Mucosa of rectum (tissue), 2 donors: ENCODE measurements around the gene LDLRAD1.
"Not testable (repeated sequence)": the region's sequence is repeated elsewhere in the genome, so short reads cannot be mapped to it uniquely, and the experiment has no call there.

Experiments used
- H3K27ac ChIP-seq, 2 donors: one replicate each; pipeline ENCODE4 v1.7.0; 2013; ENCODE audit warnings: inconsistent platforms in 2 of 2, low read depth in 2 of 2, low read length in 2 of 2
- H3K27me3 ChIP-seq, 2 donors: one replicate each; pipeline ENCODE4 v1.7.0; 2013; ENCODE audit warnings: low read length in 2 of 2; ENCODE audit not compliant: control insufficient read depth in 2 of 2, insufficient read depth in 2 of 2
- H3K36me3 ChIP-seq, 2 donors: one replicate each; pipeline ENCODE4 v1.7.0; 2013; ENCODE audit warnings: low read length in 2 of 2; ENCODE audit not compliant: control insufficient read depth in 2 of 2, insufficient read depth in 2 of 2
- H3K4me1 ChIP-seq, 2 donors: one replicate each; pipeline ENCODE4 v1.7.0; 2013; ENCODE audit warnings: low read length in 2 of 2, mild to moderate bottlenecking in 1 of 2; ENCODE audit not compliant: control insufficient read depth in 2 of 2, insufficient read depth in 2 of 2
- H3K4me3 ChIP-seq, 2 donors: one replicate each; pipeline ENCODE4 v1.7.0; 2013; ENCODE audit warnings: low read length in 2 of 2
- H3K9ac ChIP-seq, 2 donors: one replicate each; pipeline ENCODE4 v1.7.0; 2013; ENCODE audit warnings: low read length in 2 of 2, low read depth in 1 of 2, mild to moderate bottlenecking in 1 of 2
- H3K9me3 ChIP-seq, 2 donors: one replicate each; pipeline ENCODE4 v1.7.0; 2013; ENCODE audit warnings: low read length in 2 of 2; ENCODE audit not compliant: control insufficient read depth in 2 of 2
- donor health status: healthy.
- donor health status: Normal muscosa, but diverticular disease.

The LDLRAD1 gene

GRCh38 chr1:54007613-54008012, 10.4 kb downstream of the LDLRAD1 start:
- Histone ChIP-seq H3K36me3 (no peaks in the 10 kb centered on the region), H3K27me3 (no peaks in the 10 kb centered on the region), H3K27ac (no peak overlapping the region), H3K9me3 (no peaks in the 10 kb centered on the region), H3K4me1 (no peaks in the 10 kb centered on the region), H3K4me3 (no peak overlapping the region), H3K9ac (no peak overlapping the region)

DNA sequence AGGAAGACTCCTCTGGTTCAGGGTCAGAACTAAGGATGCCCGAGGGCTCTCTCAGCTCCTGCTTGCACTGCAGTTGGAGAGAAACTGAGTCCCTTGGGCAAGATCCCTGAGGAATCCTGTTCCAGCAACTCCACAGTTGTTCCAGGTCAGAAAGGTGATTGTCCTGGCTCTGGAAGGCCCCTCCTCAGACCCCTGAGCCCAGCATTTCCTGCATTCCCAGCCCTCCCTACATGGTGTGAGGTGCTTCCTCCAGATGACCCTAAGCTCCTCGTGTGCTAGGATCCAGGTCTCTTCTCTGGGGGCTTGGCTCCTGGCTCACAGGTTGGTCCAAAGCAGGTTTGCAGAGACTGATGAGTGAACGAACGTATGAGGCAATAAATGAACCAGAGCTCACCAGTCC, 11.5 kb downstream of the LDLRAD1 start:
- Histone ChIP-seq H3K9me3 (no peaks in the 10 kb centered on the region), H3K4me3 (no peak overlapping the region), H3K4me1 (no peaks in the 10 kb centered on the region), H3K27ac (no peak overlapping the region), H3K36me3 (no peaks in the 10 kb centered on the region), H3K27me3 (no peaks in the 10 kb centered on the region), H3K9ac (no peak overlapping the region)

DNA sequence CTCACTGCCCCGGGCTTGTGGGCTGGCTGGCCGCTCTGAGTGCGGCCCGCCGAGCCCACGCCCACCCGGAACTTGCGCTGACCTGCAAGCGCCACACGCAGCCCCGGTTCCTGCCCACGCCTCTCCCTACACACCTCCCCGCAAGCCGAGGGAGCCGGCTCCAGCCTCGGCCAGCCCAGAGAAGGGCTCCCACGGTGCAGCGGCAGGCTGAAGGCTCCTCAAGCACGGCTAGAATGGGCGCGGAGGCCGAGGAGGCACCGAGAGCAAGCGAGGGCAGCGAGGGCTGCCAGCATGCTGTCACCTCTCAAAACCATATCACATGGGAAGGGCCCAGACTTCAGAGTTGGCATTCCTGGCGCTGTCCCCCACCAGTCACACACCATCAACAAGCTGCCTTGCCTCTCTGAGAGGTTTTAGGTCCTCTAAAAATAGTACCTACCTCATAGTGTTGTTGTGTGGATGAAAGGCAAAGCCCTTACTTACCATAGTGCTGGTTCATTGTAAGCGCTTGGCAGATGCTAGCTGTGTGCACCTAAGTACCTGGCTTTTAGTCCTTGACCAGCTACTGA, 13.4 kb downstream of the LDLRAD1 start:
- Histone ChIP-seq H3K9ac (no peak overlapping the region), H3K4me3 (no peak overlapping the region), H3K27ac (no peak overlapping the region), H3K36me3 (no peaks in the 10 kb centered on the region), H3K27me3 (no peaks in the 10 kb centered on the region), H3K4me1 (no peaks in the 10 kb centered on the region), H3K9me3 (no peaks in the 10 kb centered on the region)

DNA sequence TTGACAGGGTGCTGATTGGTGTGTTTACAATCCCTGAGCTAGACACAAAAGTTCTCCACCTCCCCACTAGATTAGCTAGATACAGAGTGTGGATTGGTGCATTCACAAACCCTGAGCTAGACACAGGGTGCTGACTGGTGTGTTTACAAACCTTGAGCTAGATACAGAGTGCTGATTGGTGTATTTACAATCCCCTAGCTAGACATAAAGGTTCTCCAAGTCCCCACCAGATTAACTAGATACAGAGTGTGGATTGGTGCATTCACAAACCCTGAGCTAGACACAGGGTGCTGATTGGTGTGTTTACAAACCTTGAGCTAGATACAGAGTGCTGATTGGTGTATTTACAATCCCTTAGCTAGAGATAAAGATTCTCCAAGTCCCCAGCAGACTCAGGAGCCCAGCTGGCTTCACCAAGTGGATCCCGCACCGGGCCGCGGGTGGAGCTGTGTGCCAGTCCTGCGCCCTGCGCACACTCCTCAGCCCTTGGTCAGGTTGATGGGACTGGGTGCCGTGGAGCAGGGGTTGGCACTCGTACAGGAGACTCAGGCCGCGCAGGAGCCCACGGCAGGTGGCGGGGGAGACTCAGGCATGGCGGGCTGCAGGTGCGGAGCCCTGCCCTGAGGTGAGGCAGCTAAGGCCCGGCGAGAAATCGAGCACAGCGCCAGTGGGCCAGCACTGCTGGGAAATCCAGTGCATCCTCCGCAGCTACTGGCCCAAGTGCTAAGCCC, 14.1 kb downstream of the LDLRAD1 start:
- not testable (repeated sequence) for H3K4me3 ChIP-seq, H3K36me3 ChIP-seq, H3K9ac ChIP-seq, H3K27ac ChIP-seq, H3K9me3 ChIP-seq, H3K4me1 ChIP-seq, H3K27me3 ChIP-seq

DNA sequence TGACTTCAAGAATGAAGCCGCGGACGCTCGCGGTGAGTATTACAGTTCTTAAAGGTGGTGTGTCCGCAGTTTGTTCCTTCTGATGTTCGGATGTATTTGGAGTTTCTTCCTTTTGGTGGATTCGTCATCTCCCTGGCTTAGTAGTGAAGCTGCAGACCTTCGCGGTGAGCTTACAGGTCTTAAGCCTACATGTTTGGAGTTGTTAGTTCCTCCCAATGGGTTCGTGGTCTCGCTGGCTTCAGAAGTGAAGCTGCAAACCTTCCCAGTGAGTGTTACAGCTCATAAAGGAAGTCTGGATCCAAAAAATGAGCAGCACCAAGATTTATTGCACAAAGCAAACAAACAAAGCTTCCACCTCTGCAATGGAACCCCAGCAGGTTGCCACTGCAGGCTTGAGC, 14.7 kb downstream of the LDLRAD1 start:
- Histone ChIP-seq H3K9me3 (no peaks in the 10 kb centered on the region), H3K9ac (no peak overlapping the region), H3K27ac (no peak overlapping the region), H3K4me3 (no peak overlapping the region), H3K4me1 (no peaks in the 10 kb centered on the region), H3K27me3 (no peaks in the 10 kb centered on the region), H3K36me3 (no peaks in the 10 kb centered on the region)

DNA sequence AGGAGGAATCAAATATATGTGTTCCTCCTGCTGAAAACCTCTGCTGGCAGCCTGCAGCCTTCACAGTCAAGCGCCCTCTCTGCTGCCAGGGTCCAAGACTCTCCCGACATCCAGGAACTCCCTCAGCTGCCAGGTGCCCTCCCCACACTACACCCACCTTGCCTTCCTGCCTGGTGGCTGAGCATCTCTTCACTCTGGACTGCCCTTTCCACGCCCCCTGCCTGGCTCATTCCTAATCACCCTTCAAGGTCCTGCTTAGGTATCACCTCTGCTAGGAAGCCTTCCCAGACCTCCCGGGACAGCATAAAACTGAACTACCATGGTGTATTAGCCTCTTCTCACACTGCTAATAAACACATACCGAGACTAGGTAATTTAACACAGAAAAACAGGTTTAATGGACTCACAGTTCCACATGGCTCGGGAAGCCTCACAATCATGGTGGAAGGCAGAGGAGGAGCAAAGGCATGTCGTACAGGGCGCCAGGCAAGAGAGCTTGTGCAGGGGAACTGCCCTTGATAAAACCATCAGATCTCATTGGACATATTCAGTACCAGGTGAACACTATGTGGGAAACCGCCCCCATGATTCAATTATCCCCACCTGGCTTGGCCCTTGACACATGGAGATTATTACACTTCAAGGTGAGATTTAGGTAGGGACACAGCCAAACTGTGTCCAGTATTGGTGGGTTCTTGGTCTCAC, 15.3 kb downstream of the LDLRAD1 start:
- Histone ChIP-seq H3K27ac (no peak overlapping the region), H3K9me3 (no peaks in the 10 kb centered on the region), H3K27me3 (no peaks in the 10 kb centered on the region), H3K36me3 (no peaks in the 10 kb centered on the region), H3K9ac (no peak overlapping the region), H3K4me1 (no peaks in the 10 kb centered on the region), H3K4me3 (no peak overlapping the region)

DNA sequence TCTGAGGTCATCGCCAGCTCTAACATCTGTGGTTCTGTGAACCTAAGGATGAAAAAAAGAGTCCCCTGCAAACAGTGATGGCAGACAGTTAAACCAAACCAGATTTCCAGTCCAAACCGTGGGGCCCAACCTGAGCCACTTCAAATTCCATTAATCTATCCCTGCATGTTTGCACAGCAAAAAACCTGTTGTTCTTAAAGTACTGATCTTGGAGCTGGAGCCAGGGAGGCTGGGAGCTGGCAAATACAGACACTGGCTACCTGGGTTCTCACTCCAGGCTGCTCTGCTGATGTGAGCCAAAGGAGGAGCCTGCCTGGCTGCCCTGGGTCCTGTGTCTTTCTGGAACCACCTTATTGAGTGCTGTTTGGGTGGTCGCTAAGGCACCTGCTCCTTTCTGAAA, 16.4 kb downstream of the LDLRAD1 start:
- no peaks in the 10 kb centered on the region for H3K36me3 ChIP-seq
- no peaks in the 10 kb centered on the region for H3K9me3 ChIP-seq
- H3K9ac ChIP-seq, result no peak overlapping the region
- H3K27ac ChIP-seq, result no peak overlapping the region
- H3K4me3 ChIP-seq, result no peak overlapping the region
- no peaks in the 10 kb centered on the region for H3K27me3 ChIP-seq
- H3K4me1 ChIP-seq, result no peaks in the 10 kb centered on the region

- Histone ChIP-seq H3K27me3 (no peaks in the 10 kb centered on the region), H3K36me3 (no peaks in the 10 kb centered on the region), H3K4me1 (no peaks in the 10 kb centered on the region), H3K4me3 (no peak overlapping the region), H3K27ac (no peak overlapping the region), H3K9me3 (no peaks in the 10 kb centered on the region), H3K9ac (no peak overlapping the region)
Observed at GRCh38 chr1:53999920-54000319, 18.1 kb downstream of the LDLRAD1 start.

GRCh38 chr1:53998223-53998622, 19.8 kb downstream of the LDLRAD1 start:
- no peaks in the 10 kb centered on the region for H3K36me3 ChIP-seq
- no peaks in the 10 kb centered on the region for H3K9me3 ChIP-seq
- no peak overlapping the region for H3K9ac ChIP-seq
- H3K27ac ChIP-seq, result no peak overlapping the region
- H3K4me3 ChIP-seq, result no peak overlapping the region
- no peaks in the 10 kb centered on the region for H3K27me3 ChIP-seq
- H3K4me1 ChIP-seq, result no peaks in the 10 kb centered on the region

DNA sequence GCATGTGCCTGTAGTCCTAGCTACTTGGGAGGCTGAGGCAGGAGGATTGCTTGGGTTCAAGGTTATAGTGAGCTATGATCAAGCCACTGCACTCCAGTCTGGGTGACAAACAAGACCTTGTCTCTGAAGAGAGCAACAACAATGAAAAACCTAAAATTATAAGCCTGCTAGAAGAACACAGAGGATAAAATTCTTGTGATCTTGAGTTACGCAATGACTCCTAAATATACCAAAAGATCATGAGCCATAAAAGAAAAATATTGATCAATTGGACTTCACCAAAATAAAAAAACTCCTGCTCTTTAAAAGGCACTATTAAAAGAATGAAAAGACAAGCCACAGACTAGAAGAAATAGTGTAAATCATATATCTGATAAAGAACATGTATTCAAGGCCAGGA, 22.3 kb downstream of the LDLRAD1 start:
- no peak overlapping the region for H3K27ac ChIP-seq
- H3K4me1 ChIP-seq, result no peaks in the 10 kb centered on the region

More for the DNA sequence above, 22.3 kb downstream of the LDLRAD1 start:
- Histone ChIP-seq H3K36me3 (no peaks in the 10 kb centered on the region), H3K27me3 (no peaks in the 10 kb centered on the region), H3K4me3 (no peak overlapping the region), H3K9me3 (no peaks in the 10 kb centered on the region), H3K9ac (no peak overlapping the region)
